Coronary artery (tissue), 2 donors: Measurements from ENCODE around the gene EHMT1.

Experiments used
- DNase-seq: peaks from one replicate; pipeline ENCODE4 v3.0.0-alpha.2; 2017; ENCODE audit warnings: low spot score
- H3K27ac ChIP-seq, 2 donors: fragments of 200-600 bp; sonication (generic); one replicate each; pipeline ENCODE4 v1.5.1; 2016 to 2019
- H3K4me3 ChIP-seq: fragments of 200-600 bp; sonication (generic); 2 replicates; pipeline ENCODE4 v1.5.1; 2016; ENCODE audit warnings: mild to moderate bottlenecking, moderate library complexity
- TF ChIP-seq, protein P1 (sequence below): fragments of 200-600 bp; sonication (generic); IDR thresholded peaks from one replicate; pipeline ENCODE4 v1.5.1; 2019; ENCODE audit warnings: antibody characterized with exemption

The EHMT1 gene

DNA sequence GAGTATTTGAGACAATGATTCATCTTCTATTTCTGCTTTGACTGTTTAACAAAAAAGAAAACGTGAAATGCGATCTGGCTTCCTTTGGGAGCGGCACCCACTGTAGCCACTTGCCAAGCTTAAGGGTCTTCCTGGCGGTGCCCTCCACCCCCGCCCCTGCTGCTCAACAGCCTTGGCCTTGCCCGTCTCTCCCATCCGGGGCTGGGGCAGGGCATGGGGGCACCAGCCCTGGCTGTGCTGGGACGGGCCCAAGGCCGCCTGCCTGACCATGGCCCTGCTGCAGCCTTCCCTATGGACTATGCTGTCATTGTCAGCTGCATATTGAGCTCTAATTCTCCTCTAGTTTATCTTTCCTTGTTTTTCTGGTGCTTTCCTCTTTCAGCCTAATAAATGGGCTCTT, 143.0 kb downstream of the EHMT1 start:
- Histone ChIP-seq H3K27ac (no peak overlapping the region), H3K4me3 (no peak overlapping the region)
- TF ChIP-seq, protein P1, sequence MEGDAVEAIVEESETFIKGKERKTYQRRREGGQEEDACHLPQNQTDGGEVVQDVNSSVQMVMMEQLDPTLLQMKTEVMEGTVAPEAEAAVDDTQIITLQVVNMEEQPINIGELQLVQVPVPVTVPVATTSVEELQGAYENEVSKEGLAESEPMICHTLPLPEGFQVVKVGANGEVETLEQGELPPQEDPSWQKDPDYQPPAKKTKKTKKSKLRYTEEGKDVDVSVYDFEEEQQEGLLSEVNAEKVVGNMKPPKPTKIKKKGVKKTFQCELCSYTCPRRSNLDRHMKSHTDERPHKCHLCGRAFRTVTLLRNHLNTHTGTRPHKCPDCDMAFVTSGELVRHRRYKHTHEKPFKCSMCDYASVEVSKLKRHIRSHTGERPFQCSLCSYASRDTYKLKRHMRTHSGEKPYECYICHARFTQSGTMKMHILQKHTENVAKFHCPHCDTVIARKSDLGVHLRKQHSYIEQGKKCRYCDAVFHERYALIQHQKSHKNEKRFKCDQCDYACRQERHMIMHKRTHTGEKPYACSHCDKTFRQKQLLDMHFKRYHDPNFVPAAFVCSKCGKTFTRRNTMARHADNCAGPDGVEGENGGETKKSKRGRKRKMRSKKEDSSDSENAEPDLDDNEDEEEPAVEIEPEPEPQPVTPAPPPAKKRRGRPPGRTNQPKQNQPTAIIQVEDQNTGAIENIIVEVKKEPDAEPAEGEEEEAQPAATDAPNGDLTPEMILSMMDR: no peak
- no peak for DNase-seq

DNA sequence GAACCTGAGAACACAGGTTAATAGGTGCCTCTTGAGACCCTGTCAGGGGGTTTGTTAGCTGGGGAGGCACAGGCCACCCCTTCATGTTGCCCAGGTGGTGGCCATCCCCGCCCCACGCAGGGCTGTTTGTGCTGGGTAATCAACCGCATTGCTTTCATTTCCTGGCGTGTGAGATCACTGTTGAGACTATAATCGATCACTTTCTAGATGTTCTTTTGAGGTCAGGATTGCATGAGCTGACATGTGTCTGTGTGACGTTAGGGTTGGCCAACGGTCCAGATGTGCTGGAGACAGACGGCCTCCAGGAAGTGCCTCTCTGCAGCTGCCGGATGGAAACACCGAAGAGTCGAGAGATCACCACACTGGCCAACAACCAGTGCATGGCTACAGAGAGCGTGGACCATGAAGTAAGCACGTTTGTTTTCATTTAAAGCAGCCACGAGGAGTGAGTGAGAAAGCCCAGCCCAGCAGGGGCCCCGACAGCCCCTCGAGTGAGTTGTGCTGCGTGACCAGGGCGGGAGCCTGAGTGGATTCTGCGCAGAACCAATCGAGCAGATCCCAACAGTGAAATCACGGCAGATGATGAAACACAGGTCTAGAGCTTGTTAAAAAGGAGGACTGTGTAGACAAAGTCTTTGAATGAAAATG, 143.7 kb downstream of the EHMT1 start:
- TF ChIP-seq, protein P1: no peak
- DNase-seq: no peak
- H3K27ac ChIP-seq: no peak overlapping the region
- H3K4me3 ChIP-seq: no peak overlapping the region

DNA sequence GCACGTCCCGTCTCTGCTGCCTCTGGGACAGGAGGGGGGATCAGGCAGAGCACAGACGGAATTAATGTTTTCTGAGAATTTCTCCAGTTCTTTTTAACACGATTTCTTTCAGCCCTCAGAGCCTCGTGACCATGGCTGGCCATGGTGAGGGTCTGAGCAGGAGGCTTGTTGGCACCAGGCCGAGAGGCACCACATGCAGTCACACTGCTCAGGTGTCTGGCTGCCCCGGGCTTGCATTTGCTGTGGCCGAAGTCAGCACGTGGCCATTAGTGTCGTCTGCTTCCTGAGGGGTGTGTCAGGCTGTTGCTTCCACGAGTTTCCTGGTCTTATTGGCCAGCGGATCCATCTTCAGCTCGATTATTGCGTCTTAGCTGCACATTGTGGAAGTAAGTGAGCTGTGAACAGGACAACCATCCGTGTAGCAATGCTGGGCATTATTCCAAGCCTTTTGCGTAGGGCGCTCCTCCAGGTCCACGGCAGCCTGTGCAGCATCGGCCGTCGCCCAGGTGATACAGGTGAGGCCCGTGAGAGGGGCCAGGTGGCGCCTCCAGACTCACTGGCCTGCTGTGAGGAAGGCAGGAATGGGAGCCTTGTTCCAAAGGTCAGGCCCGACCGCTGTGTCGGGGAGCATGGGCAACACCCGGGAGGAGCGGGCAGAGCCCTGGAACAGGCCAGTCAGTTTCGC, 144.6 kb downstream of the EHMT1 start:
- Histone ChIP-seq H3K4me3 (no peak overlapping the region), H3K27ac (no peak overlapping the region)
- DNase-seq: no peak
- TF ChIP-seq, protein P1: no peak

DNA sequence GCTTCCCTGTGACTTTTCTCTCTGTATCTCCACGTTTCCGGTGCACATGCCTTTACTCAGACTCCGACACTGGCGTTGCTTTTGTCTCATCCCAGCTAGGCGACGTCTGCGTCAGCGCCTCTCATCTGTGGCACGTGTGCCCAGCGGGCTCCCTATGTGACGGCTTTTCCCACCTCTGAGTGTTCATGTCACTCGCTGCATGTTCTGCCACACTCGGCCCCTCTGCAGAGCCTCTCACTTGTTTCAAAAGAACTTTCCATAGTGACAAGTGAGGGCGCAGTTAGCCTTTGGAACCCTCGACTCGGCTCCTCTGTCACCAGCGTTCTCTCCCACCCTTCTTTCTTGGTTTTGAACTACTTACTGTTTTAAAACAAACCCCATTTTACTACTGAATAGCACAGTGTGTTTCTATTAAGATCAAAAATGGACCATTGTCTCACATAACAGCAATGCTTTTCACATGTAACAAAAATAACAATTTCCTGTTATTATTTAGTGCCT, 145.4 kb downstream of the EHMT1 start:
- no peak for DNase-seq
- Histone ChIP-seq H3K27ac (no peak overlapping the region), H3K4me3 (no peak overlapping the region)
- TF ChIP-seq, protein P1: no peak

DNA sequence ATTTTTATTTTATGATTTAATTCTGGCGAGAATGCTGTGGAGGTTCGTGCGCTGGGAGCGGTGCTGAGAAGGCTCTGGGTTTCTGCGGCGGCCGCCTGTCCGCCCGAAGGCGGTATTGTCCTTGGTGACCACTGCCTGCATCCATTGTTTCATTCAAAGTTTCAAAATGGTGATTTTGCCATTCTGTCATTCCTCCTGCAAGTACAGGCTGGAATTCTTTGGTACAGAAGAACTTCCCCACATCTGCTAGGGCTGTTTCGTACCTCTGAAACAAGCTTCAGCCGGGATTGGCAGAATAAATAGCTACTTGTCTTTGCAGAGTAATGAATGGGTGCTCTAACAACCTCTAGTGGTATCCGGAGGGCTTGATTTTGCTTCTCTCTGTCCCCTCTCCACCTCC, 146.2 kb downstream of the EHMT1 start:
- TF ChIP-seq, protein P1: no peak
- no peak overlapping the region for H3K27ac ChIP-seq
- no peak for DNase-seq
- no peak overlapping the region for H3K4me3 ChIP-seq

DNA sequence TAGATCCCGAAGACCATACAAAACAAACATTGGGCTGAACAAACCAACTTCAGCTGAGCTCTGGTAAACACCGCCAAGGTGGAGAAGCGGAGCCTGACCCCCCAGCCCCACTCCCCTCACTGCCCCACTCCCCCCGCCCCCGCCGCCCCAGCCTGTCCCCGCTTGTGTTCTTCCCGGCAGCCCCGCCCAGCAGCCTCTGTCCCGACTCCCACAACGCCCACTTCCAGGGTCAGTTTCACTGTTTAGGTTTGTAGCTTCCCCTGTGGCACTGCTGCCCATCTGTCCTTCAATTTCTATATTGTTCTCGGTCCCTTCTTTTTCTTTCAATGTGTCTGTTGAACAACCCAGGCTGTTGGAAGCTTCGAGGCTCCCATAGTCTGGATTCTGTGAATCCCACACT, 146.7 kb downstream of the EHMT1 start:
- TF ChIP-seq, protein P1: no peak

DNA sequence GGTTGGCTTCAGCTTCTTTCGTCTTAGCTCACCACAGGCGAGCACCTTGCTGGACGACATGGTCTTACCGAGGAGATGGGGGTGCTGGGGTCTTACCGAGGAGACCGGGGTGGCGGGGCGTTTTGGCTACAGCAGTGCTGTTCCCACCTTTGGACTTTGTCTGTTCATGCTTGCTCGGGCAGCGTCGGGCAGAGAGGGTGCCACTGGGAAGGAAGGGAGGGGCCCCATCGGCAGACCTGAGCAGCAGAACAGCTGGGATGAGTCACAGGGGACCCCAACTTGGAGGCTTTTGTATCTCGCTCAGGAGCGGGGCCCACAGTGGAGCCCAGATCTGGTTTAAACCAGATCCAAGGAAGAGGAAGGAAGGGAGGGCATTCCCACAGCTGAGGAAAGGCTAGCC, 152.8 kb downstream of the EHMT1 start:
- H3K4me3 ChIP-seq: no peak overlapping the region
- DNase-seq: no peak
- TF ChIP-seq, protein P1: no peak
- no peak overlapping the region for H3K27ac ChIP-seq

More for the DNA sequence above, 146.7 kb downstream of the EHMT1 start:
- H3K4me3 ChIP-seq: no peak overlapping the region
- H3K27ac ChIP-seq: no peak overlapping the region
- DNase-seq: no peak
